ENCODE results near the gene VIM.
A peak's percentile ranks its signal among the peaks of the same experiment; 100 is the strongest.

VIM gene

DNA sequence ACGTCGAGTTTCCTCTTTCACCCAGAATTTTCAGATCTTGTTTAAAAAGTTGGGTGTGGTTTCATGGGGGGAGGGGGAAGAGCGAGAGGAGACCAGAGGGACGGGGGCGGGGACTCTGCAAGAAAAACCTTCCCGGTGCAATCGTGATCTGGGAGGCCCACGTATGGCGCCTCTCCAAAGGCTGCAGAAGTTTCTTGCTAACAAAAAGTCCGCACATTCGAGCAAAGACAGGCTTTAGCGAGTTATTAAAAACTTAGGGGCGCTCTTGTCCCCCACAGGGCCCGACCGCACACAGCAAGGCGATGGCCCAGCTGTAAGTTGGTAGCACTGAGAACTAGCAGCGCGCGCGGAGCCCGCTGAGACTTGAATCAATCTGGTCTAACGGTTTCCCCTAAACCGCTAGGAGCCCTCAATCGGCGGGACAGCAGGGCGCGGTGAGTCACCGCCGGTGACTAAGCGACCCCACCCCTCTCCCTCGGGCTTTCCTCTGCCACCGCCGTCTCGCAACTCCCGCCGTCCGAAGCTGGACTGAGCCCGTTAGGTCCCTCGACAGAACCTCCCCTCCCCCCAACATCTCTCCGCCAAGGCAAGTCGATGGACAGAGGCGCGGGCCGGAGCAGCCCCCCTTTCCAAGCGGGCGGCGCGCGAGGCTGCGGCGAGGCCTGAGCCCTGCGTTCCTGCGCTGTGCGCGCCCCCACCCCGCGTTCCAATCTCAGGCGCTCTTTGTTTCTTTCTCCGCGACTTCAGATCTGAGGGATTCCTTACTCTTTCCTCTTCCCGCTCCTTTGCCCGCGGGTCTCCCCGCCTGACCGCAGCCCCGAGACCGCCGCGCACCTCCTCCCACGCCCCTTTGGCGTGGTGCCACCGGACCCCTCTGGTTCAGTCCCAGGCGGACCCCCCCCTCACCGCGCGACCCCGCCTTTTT, at the start of gene VIM:
VIM (plus strand) TSS at position 151 of the 925 bp plus-strand sequence. CDS start 1,182 bp downstream, outside the sequence.
- DNase-seq: peak; percentile 95

DNA sequence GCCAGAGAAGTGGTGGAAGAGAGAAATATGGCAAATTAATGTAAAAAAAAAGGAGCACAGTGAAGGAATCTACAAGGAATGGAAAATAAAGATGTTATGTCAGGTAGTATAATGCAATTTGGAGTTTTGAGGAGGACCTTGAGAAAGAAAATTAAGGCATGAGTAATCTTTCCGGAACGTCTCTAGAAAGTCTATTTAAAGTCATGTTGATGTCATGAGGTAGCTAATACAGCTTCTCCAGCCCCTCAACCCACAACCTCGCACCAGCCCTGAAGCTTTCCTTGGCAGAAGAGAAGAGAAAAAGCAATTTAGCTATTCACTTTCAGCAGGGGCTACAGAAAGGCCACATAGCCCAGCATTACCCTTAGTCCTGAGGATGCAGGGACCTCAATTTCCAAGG, 49.0 kb upstream of the VIM start:
- no peak for DNase-seq

- DNase-seq: peak; percentile 39
Measured at GRCh38 chr10:17181110-17181509, 46.9 kb upstream of the VIM start.

- DNase-seq: no peak
Measured at GRCh38 chr10:17181751-17182150, 46.3 kb upstream of the VIM start.

DNA sequence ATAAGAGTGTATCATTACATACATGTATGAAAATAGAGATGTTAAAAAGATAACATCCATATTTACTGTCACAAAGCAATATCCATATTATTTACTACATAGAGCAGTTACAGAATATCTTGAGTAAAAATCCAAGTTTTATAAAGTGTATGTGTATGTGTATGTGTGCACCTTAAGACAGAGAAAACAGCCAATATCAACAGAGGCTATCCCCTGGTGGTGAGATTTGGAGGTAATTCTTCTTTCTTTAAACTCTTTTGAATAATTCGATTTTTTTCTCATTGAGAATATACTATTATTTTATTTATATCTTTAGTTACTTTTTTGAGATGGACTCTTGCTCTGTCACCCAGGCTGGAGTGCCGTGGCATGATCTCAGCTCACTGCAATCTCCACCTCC, 44.9 kb upstream of the VIM start:
- no peak for DNase-seq

GRCh38 chr10:17185873-17186272, 42.2 kb upstream of the VIM start:
- no peak for DNase-seq

DNA sequence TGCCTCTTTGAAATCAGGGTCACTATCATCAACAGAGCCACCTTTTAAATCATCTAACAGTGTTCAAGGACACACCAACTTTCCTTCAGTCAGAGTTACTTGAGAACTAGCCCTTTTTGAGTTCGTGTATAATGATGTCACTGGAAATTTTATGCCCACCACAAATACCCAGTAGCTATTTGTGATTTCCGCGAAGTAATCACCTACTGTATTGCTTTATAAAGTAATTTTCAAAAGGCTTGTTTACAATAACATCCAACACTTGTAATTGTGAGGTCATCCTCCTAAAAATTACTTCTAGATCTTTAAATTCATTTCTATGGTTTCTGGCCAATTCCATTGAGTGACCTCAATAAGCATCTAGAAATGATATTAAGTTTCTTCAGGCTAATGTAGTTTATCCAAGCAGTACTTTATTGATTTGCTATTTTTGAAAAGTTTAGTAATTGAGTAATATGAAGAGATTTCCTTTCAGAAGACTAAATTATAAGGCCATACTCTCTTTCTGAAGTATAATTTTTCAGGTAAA, 39.3 kb upstream of the VIM start:
- DNase-seq: no peak

GRCh38 chr10:17190602-17191001, 37.4 kb upstream of the VIM start:
- no peak for DNase-seq

DNA sequence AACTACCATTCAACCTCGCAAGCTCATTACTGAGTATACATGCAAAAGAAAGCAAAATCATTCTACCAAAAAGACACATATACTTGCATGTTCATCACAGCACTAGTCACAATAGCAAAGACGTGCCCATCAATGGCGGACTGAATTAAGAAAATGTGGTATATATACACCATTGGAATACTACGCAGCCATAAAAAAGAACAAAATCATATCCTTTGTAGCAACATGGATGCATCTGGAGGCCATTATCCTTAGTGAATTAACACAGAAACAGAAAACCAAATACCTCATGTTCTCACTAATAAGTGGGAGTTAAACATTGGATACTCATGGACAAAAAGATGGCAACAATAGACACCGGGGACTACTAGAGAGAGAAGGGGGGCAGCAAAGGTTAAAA, 33.0 kb upstream of the VIM start:
- no peak for DNase-seq

DNA sequence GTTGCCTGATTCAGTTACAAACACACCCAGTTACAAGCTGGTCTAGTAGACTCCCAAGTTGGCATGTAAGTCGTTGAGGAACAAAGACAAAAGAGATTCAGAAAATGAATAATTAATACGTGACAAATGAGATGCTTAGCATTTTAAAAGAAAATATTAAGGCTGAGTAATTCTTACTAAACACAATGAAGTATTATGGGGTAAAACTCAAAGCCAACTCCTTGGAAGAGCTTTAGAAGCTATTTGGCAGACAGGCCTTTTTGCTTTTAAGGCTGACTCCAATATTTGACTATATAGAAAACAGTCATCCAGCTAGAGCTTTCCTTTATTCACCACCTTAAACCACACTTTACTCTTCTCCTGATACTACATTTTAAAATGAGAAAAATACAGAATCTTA, 32.0 kb upstream of the VIM start:
- no peak for DNase-seq

DNA sequence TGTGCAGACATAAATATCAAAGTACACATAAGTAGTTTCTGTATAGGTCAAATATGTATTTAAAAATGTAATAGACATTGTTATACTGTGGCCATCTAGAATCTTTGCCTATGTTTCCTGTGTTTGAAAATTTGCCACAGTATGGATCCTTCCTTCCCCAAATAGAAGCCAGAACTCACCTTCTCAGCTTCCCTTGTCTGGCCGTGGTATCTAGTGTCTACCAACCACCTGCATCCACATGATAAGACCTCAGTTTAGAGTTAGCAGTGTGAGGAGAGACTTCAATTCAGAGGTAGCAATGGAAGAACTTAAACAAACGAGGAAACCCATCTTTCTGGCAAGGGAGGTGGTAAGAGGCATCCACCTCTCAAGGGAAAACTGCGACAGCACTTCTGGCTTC, 31.5 kb upstream of the VIM start:
- no peak for DNase-seq

GRCh38 chr10:17199351-17199804, 28.7 kb upstream of the VIM start:
- DNase-seq: peak; percentile 32

DNA sequence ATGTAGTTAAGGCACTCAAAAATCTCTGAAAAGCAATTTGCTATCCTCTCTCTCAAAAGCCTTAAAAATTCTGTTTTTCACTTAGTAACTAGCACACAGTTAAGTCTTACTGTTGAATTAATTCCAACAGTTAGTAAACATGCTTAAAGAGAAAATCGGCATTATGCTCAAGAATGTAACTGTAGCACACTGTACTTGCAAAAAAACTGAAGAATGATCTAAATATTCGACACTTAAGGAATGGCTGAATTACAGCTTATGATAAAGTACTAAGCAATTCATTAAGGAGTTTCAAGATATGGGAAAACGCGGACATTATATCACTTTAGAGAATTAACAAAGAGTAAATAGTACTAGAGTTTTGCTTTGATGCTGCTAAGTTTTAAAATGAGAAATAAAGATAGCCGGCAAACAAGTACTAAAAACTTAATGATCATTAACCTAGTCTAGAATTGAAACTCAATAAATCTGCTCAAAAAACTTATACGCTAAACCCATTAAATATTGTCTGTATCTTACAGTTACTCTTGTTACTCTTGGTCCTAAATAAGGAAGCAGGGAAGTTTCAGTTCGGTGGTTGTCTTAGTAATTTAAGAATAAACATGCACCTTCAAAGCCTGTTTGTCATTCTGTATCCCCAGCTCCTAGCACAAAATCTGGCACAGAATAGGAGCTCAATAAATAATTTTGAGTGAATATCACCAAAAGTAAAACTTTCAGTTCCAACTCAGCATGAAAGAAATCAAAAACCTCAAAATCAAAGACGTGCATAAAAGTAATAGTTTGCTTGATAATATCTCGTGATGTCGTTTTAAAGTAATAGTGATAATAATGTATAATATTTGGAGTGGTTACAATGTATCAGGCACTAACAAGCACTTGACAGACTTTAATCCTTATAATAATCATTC, 27.8 kb upstream of the VIM start:
- no peak for DNase-seq

GRCh38 chr10:17200912-17201793, 26.9 kb upstream of the VIM start, which contains the start of gene TRDMT1:
TSS of gene TRDMT1 (minus strand) at chr10:17201672. CDS start at chr10:17201634, 38 bp downstream.
- DNase-seq: peak; percentile 98

GRCh38 chr10:17201794-17202116, 26.3 kb upstream of the VIM start:
- DNase-seq: no peak

DNA sequence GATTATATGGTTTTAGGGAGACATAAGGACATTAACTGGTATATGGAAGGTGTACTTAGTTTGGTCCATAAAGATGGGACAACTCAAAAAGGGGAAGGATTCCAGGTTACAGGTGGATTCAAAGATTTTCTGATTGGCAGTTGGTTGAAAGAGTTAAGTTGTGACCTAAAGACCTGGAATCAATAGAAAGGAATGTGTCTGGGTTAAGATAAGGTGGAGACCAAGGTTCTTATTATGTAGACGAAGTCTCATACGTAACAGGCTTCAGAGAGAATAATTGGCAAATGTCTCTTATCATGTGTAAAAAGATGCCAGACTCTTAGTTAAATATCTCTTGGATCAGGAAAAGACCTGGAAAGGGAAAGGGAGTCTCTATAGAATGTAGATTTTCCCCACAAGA, 25.5 kb upstream of the VIM start:
- DNase-seq: no peak

GRCh38 chr10:17202999-17203398, 25.0 kb upstream of the VIM start:
- DNase-seq: no peak

DNA sequence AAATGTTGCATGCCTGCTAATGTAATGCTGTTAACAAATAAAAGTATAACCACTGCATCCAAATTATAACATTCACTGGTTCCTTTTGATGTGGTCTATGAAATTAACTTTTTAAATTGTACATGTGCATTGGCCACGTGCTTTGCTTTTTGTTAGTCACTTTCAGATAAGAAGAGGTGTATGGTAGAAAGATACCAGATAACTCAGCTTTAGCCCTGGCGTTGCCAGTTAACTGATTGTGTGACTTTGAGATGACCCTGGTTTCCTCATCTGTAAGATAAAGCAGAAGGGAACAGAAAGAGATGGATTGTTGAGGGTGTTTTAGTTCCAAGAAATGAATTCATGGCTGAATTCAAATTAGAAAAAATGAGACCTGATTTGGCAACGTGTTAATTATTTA, 24.6 kb upstream of the VIM start:
- no peak for DNase-seq

GRCh38 chr10:17206210-17206709, 21.8 kb upstream of the VIM start:
- no peak for DNase-seq

DNA sequence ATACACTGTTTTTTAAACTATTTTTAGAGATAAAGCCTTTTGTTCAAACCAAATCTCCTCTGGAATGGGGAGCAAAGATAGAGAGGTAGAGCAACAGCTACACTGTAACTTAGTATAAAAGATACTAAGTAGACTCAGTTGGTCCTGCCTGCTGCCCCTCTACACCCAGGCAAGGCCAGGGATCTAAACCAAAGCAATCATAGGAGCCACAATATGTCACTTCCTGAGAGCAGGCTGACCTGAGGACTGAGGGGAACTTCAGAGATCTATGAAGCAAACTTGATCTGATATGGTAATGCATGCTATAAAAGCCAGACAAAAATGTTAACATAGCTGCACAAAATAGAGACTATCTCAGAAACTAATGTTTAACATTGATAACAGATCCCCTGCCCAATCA, 19.6 kb upstream of the VIM start:
- DNase-seq: no peak

GRCh38 chr10:17209302-17209701, 18.7 kb upstream of the VIM start:
- no peak for DNase-seq

DNA sequence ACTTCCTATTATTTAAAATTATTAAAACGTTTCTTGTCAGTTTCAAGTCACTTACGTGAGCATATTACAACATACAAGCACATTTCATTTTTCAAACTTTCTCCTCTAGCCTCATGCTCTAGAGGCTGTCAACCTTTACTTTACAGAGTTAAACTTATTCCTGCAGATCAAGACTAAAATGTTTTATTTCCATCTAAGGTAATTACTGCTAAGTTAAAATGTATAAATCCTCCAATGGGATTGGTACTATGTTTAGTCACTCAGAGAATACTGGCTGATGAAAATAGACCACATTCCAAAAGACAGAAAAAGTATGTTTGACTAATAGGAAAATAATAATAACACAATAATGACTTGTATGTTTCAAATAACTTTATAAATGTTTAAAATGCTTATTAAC, 18.2 kb upstream of the VIM start:
- DNase-seq: no peak
